GM12875 (cell line): ENCODE measurements around the gene CAPSL.

Experiments
- H3K4me3 ChIP-seq: one replicate; pipeline ENCODE4 v1.5.1; 2011; ENCODE audit warnings: low read depth, low read length, control low read depth
- TF ChIP-seq, protein P1 (sequence below): IDR thresholded peaks from 2 replicates; pipeline ENCODE4 v1.5.1; 2011; ENCODE audit warnings: low read depth, mild to moderate bottlenecking, control low read depth, inconsistent platforms, low read length, moderate library complexity, borderline replicate concordance; ENCODE audit not compliant: insufficient read depth

CAPSL gene

DNA sequence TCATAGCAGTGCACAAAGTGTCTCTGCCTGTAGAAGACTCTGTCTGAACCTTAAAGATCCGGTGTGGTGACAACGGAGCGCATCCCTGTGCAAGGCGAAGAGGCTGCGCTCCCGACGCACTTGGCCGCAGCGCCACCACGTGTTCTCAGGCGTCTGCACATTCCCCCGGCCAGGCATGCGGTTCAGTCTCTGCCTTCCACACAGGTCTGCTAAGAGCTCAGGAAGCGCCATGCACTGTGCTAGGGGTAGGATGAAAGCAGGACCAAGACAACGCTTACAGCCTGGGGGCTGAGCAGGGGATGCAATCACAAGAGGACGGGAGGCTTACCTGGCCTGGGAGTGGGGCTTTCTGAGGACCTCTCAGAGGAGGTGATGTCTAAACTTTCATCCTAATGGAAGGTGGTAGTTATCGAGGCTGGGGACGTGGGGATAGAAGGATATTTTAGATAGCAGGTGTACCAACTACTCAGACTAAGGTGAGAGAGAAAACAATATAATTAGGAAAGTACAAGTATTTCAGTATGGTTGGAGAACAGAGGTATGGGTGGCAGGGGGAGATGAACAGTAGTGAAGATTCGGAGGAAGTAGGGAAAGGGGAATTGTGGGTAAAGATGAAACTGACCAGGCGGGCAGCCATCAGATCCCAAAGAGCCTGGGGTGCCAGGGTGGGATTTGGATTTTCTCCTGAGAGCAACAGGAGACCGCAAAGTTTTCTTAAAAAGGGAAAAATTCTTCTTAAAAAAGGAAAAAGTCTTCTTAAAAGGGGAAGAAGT, 13.3 kb downstream of the CAPSL start:
- no peak overlapping the region for H3K4me3 ChIP-seq

DNA sequence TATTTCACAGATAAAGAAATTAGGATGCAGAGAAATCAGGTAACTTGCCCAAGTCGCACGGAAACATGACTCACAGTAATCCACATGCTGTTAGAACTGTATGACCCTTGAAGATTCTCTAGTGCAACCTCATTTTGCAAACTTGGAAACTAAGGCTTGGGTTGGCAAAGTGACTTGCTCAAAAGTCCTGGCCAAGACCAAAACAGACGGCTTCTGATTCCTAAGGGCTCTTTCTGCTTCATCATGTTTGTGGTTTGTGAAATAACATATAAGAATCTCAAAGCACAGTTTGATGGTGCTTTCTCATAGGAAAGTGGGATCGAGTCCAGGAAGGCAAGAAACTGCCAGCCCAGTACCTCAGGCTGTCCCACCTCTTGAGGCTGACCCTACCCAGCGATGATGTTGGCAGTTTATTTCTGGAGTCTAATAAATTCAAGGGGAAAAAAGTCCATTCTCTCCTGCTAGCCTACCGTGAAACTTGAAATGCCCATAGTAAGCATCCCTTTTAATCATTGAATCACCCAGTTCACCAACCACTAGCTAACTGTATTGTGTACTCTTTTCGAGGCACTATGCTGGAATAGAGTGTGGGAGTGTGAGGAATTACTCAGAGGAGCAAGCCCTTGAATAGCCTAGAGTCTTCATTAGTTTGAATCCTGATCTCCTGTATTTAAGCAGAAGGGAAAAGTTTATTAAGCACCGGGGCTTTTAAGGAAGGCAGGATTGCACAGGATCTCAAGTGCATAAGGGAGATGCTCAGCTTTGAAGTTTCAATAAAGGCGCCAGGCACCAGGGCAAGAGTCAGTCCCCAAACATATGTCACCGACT, 14.1 kb downstream of the CAPSL start:
- H3K4me3 ChIP-seq, result no peak overlapping the region

More for the DNA sequence above, 13.3 kb downstream of the CAPSL start:
- TF ChIP-seq, protein P1, sequence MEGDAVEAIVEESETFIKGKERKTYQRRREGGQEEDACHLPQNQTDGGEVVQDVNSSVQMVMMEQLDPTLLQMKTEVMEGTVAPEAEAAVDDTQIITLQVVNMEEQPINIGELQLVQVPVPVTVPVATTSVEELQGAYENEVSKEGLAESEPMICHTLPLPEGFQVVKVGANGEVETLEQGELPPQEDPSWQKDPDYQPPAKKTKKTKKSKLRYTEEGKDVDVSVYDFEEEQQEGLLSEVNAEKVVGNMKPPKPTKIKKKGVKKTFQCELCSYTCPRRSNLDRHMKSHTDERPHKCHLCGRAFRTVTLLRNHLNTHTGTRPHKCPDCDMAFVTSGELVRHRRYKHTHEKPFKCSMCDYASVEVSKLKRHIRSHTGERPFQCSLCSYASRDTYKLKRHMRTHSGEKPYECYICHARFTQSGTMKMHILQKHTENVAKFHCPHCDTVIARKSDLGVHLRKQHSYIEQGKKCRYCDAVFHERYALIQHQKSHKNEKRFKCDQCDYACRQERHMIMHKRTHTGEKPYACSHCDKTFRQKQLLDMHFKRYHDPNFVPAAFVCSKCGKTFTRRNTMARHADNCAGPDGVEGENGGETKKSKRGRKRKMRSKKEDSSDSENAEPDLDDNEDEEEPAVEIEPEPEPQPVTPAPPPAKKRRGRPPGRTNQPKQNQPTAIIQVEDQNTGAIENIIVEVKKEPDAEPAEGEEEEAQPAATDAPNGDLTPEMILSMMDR, result peak; percentile 89

DNA sequence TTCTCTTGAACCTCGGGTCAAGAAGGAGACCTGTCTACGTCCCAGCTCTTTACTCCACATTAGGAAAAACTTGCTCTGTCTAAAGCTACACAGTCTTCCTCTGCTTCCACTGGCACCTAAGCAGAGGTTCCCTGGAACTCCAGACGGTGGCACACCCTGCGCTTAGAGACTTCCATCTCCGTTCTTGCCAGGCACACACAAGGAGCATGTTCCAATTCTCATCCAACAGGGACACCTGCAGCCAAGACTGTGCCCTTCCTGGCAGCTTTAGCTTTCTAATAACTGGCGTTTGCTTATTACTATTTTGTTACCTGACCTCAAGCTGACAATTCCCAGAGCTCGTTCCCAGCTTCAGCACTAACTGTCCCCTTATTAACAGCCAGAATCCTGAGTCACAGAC, 16.0 kb downstream of the CAPSL start:
- H3K4me3 ChIP-seq, result no peak overlapping the region
- TF ChIP-seq, protein P1, result no peak

More for the DNA sequence above, 14.1 kb downstream of the CAPSL start:
- TF ChIP-seq, protein P1, result no peak

DNA sequence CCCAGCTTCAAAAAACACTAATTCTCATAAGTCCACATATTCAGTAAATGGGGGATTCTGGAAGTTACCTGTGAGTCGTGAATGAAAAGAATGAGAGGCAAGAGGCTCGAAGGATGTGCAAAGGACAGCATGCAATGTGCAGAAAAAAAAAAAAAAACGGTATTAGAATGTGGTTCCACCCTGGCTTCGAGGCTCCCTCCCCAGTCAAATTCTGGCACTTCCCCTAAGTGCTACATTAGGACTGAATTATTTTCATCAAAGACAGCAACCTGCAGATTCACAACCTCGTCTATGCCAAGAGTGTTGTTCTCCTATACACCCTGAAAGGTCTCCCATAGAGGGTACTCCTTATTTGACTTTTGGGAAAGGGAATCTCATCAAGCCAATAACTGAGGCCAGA, 16.5 kb downstream of the CAPSL start:
- TF ChIP-seq, protein P1, result no peak
- H3K4me3 ChIP-seq, result no peak overlapping the region

DNA sequence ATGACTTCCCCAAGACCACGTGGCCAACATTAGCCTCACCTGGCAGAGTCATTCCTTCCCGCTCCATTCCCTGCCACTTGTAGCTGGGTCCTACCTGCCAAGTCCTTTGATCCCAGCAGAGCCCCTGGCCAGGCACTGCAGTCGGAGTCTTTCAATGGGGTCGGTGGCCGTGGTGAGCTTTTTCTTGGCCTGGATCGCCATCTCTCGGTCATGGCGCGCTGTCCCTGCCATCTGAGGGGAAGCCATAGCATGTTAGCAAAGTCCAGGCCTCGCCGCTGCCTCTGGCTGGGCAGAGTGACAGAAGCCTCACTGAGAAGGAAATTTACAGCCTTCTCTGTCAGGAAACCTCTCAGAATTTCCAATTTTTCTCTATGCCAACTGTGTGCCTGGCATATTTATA, 17.5 kb downstream of the CAPSL start:
- no peak overlapping the region for H3K4me3 ChIP-seq
- TF ChIP-seq, protein P1, result no peak

DNA sequence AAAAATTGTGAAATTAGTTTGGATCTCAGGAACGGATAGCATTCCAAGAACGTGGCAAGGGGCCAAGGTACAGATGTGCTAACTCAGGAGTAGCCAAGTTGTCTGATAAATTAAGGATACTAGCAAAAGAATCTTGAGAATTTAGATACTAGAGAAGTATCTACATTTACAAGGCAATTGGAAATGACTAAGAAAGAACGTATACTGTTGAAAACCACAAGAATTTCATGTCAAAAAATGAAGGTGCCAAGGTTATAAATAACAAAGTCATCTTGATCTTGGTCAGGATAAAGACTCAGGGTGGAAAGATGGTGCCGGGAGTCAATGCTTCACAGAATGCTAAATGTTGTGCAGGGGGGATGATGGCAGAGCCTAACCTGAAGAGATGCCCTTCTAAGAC, 19.2 kb downstream of the CAPSL start:
- no peak overlapping the region for H3K4me3 ChIP-seq
- TF ChIP-seq, protein P1, result no peak
